Neural cell (in vitro differentiated cells): ENCODE measurements around the gene PFKFB4.

Experiments used
- EP300 ChIP-seq: fragments of 450-650 bp; conservative IDR thresholded peaks from 2 replicates; pipeline ENCODE4 v1.6.1; 2014; ENCODE audit warnings: antibody characterized with exemption, mild to moderate bottlenecking, moderate library complexity; ENCODE audit not compliant: poor library complexity, severe bottlenecking
- POLR2AphosphoS5 ChIP-seq: IDR thresholded peaks from 2 replicates; pipeline ENCODE4 v1.6.1; 2012
- TF ChIP-seq, protein P1 (sequence below): fragments of 450-650 bp; IDR thresholded peaks from 2 replicates; pipeline ENCODE4 v1.5.1; 2014; ENCODE audit warnings: antibody characterized with exemption, mild to moderate bottlenecking, moderate library complexity; ENCODE audit not compliant: poor library complexity, severe bottlenecking

DNA sequence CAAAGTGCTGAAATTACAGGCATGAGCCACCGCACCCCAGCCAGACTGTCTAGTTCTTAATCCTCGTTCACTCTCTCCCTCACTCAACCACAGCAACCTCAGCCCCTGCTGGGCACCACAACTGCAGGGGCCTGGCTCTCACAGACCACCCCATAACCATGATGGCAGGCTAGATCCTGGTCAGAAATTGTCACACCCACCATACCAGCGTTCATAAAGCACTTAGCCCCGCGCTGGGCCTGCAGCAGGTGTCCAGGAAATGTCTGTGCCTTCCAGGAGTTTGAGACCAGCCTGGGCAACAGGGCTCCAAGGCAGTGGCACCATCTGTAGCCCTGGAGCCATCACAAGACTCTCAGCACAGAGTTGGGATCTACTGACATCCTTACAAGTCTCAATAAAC lies 54.5 kb downstream of the PFKFB4 start:
- TF ChIP-seq, protein P1, sequence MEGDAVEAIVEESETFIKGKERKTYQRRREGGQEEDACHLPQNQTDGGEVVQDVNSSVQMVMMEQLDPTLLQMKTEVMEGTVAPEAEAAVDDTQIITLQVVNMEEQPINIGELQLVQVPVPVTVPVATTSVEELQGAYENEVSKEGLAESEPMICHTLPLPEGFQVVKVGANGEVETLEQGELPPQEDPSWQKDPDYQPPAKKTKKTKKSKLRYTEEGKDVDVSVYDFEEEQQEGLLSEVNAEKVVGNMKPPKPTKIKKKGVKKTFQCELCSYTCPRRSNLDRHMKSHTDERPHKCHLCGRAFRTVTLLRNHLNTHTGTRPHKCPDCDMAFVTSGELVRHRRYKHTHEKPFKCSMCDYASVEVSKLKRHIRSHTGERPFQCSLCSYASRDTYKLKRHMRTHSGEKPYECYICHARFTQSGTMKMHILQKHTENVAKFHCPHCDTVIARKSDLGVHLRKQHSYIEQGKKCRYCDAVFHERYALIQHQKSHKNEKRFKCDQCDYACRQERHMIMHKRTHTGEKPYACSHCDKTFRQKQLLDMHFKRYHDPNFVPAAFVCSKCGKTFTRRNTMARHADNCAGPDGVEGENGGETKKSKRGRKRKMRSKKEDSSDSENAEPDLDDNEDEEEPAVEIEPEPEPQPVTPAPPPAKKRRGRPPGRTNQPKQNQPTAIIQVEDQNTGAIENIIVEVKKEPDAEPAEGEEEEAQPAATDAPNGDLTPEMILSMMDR = no peak
- TF ChIP-seq POLR2AphosphoS5 = no peak
- no peak for TF ChIP-seq EP300
